PC-9 (cell line): ENCODE results near the gene OR2B2.

Experiments
- CTCF ChIP-seq: fragments of 200-600 bp; sonication (generic); conservative IDR thresholded peaks from 2 replicates; pipeline ENCODE4 v1.6.1; 2017; ENCODE audit warnings: mixed run types, antibody characterized with exemption, mild to moderate bottlenecking, moderate library complexity
- EZH2 ChIP-seq: fragments of 200-600 bp; sonication (generic); IDR thresholded peaks from 2 replicates; pipeline ENCODE4 v1.8.0; 2017; ENCODE audit warnings: antibody characterized with exemption, low read depth

GRCh38 chr6:27888566-27888965 lies 23.6 kb downstream of the OR2B2 start:
- TF ChIP-seq CTCF (no peak), EZH2 (no peak)
